SU-DHL-6 (cell line): ENCODE measurements around the gene MRAP2.
"Not testable (repeated sequence)": the region's sequence is repeated elsewhere in the genome, so short reads cannot be mapped to it uniquely, and the experiment has no call there.

Experiments used
- EZH2phosphoT487 ChIP-seq: fragments of 200-600 bp; sonication (generic), shearing (Covaris generic); conservative IDR thresholded peaks from 2 replicates; pipeline ENCODE4 v1.6.1; 2018; ENCODE audit warnings: mild to moderate bottlenecking, antibody characterized with exemption, low read length, moderate library complexity, mixed read lengths
- TF ChIP-seq, protein P1 (sequence below): fragments of 200-600 bp; sonication (generic); IDR thresholded peaks from one replicate; pipeline ENCODE4 v1.5.1; 2017; ENCODE audit warnings: antibody characterized with exemption, mild to moderate bottlenecking, low read length, moderate library complexity; ENCODE audit not compliant: insufficient read depth, poor library complexity, severe bottlenecking

DNA sequence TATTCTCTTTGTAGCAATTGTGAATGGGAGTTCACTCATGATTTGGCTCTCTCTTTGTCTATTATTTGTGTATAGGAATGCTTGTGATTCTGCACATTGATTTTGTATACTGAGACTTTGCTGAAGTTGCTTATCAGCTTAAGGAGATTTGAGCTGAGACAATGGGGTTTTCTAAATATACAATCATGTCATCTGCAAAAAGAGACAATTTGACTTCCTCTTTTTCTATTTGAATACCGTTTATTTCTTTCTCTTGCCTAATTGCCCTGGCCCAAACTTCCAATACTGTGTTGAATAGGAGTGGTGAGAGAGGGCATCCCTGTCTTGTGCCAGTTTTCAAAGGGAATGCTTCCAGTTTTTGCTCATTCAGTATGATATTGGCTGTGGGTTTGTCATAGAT, 77.8 kb downstream of the MRAP2 start:
- TF ChIP-seq, protein P1, sequence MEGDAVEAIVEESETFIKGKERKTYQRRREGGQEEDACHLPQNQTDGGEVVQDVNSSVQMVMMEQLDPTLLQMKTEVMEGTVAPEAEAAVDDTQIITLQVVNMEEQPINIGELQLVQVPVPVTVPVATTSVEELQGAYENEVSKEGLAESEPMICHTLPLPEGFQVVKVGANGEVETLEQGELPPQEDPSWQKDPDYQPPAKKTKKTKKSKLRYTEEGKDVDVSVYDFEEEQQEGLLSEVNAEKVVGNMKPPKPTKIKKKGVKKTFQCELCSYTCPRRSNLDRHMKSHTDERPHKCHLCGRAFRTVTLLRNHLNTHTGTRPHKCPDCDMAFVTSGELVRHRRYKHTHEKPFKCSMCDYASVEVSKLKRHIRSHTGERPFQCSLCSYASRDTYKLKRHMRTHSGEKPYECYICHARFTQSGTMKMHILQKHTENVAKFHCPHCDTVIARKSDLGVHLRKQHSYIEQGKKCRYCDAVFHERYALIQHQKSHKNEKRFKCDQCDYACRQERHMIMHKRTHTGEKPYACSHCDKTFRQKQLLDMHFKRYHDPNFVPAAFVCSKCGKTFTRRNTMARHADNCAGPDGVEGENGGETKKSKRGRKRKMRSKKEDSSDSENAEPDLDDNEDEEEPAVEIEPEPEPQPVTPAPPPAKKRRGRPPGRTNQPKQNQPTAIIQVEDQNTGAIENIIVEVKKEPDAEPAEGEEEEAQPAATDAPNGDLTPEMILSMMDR = not testable (repeated sequence)
- TF ChIP-seq EZH2phosphoT487 = not testable (repeated sequence)
